Measurements from ENCODE around the gene MYCL. TPM values are rescaled to one million over a fixed set of nuclear protein-coding genes. Genes with fewer than 3 reads are reported as not detected.
A peak's percentile ranks its signal among the peaks of the same experiment; 100 is the strongest.

The MYCL gene
- total RNA-seq = under 1 TPM; 0.33 to 0.36 TPM

GRCh38 chr1:39901714-39902459 lies at the start of gene MYCL:
Gene MYCL (minus strand): TSS chr1:39901917. CDS start chr1:39901434, 483 bp downstream.
- H3K4me3 Mint-ChIP-seq = peak within 1 kb of the TSS; percentile 45
- peaks cover 42 to 47% of the 10 kb centered on the region in 2 donors for H3K27me3 Mint-ChIP-seq
- H3K36me3 Mint-ChIP-seq = no peaks in the 10 kb centered on the region
- no peaks in the 10 kb centered on the region for H3K9me3 Mint-ChIP-seq
- DNase-seq (ENCODE audit: low spot score) (peak; percentile 78), ATAC-seq (peak; percentile 86 to 91)
- H3K27ac Mint-ChIP-seq = no peak within 1 kb of the TSS
- peaks cover 0 to 4% of the 10 kb centered on the region in 2 donors for H3K4me1 Mint-ChIP-seq (ENCODE audit: low read depth in 2 of 2)

- no peak for ATAC-seq
Measured at GRCh38 chr1:39949891-39950290, 48.2 kb upstream of the MYCL start.

DNA sequence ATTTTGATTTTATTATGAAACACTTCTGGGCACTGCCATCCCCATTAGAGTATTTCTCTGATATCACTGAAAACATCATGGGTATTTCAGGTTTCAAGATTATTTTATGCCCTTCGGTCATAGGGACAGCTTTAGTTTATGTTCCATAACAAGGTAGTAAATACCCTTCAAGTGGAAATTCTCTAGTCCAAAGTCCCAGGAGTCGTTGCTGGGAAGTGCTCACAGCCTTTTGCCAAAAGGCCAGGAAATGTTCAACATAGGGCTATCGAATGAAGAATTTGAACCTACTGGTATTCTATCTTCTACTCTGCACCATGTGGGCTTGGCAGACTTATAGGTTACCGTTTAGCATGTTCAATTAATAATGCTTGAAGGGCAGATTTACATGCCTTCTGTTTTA lies 45.5 kb upstream of the MYCL start:
- Mint-ChIP-seq H3K27me3 (peaks cover 0 to 4% of the 10 kb centered on the region in 2 donors), H3K36me3 (no peaks in the 10 kb centered on the region), H3K4me1 (ENCODE audit: low read depth in 2 of 2) (peaks cover 8% of the 10 kb centered on the region in 2 donors), H3K9me3 (no peaks in the 10 kb centered on the region), H3K4me3 (no peak overlapping the region), H3K27ac (no peak overlapping the region)
- no peak for ATAC-seq
- DNase-seq (ENCODE audit: low spot score) = no peak

More at GRCh38 chr1:39949891-39950290, 48.2 kb upstream of the MYCL start:
- Mint-ChIP-seq H3K27me3 (no peaks in the 10 kb centered on the region), H3K9me3 (no peaks in the 10 kb centered on the region), H3K4me1 (ENCODE audit: low read depth in 2 of 2) (peaks cover 13 to 17% of the 10 kb centered on the region in 2 donors), H3K27ac (no peak overlapping the region), H3K4me3 (no peak overlapping the region), H3K36me3 (no peaks in the 10 kb centered on the region)
- no peak for DNase-seq (ENCODE audit: low spot score)

DNA sequence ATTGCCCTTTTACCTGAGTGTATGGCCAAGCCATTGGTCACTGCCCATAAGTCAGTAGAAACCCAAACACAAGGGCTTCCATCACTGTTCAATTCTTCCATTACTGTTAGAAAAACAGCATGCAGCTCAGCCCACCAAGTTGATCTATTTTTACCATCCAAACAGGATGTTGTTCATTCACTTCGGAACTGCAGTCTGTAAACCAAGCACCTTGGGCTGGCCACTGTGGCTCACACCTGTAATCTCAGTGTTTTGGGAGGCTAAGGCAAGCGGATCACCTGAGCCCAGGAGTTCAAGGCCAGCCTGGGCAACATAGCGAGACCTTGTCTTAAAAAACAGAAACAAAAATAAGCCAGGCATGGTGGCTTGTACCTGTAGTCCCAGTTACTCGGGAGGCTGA lies 44.5 kb upstream of the MYCL start:
- ATAC-seq = no peak
- Mint-ChIP-seq H3K4me3 (no peak overlapping the region), H3K36me3 (no peaks in the 10 kb centered on the region), H3K9me3 (no peaks in the 10 kb centered on the region), H3K27ac (no peak overlapping the region), H3K27me3 (peaks cover 0 to 4% of the 10 kb centered on the region in 2 donors), H3K4me1 (ENCODE audit: low read depth in 2 of 2) (peaks cover 8% of the 10 kb centered on the region in 2 donors)
- no peak for DNase-seq (ENCODE audit: low spot score)

DNA sequence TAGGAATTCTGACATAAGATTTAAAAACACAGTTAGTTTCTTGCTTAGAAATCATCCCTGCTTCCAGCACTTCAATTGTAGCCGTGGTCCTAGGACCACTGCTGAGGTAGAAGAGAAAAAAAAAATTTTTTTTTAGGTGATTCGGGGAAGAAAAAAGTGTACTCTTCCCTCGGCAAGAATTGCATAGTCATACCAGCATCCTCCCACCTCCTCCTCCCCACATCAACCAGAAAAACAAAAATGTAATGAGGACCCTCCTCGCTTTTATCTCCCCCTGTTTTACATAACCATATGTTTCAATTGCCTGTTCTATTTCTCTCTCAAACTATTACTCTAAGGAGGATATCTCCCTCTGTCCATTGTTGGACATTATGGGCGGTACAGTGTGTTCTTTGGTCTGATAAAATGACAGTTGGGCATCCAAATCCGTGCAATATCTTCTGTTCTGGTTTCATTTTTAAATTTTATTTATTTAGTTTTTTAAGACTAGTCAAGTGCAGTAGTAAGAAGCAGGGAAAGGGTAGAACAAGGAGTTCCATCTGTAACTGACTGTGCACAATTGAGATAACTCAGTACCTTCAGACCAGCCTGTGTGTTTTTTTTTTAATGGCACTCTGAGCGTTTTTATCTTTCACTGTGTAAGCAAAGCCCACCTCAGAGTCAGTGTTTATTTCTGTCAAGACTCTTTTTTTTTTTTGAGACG lies 42.8 kb upstream of the MYCL start:
- no peak overlapping the region for H3K27ac Mint-ChIP-seq
- H3K4me3 Mint-ChIP-seq = no peak overlapping the region
- DNase-seq (ENCODE audit: low spot score) (no peak), ATAC-seq (no peak)
- no peaks in the 10 kb centered on the region for H3K36me3 Mint-ChIP-seq
- peaks cover 0 to 4% of the 10 kb centered on the region in 2 donors for H3K27me3 Mint-ChIP-seq
- H3K9me3 Mint-ChIP-seq = no peaks in the 10 kb centered on the region
- H3K4me1 Mint-ChIP-seq (ENCODE audit: low read depth in 2 of 2) = peaks cover 0 to 3% of the 10 kb centered on the region in 2 donors

DNA sequence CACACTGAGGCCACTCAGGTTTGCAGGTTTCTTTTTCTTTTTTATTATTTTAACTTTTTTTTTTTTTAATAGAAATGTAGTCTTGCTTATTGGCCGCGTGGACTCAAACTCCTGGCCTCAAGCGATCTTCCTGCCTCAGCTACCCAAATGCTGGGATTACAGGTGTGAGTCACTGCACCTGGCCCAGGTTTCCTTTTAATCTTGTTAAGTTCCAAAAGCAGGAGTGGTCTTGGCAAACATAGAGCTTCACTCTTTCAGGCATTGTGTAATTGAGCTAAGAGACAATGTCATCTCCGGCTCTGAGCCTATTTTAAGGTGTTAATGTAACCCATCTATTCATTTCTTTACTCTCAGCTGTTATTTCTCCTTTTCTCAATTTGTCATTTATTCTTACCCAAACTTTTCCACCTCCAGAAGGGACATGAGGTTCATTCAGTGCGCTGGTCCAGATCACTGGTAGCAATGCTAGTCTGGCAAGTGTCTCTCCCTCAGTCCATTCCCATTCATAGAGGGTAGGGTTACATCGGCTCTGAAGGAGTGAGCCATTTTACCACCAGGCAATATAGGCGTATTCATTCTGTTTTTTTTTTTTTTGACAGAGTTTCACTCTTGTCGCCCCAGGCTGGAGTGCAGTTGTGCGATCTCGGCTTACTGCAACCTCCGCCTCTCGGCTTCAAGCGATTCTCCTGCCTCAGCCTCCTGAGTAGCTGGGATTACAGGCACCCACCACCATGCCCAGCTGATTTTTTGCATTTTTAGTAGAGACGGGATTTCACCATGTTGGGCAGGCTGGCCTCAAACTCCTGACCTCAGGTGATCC lies 42.0 kb upstream of the MYCL start:
- Mint-ChIP-seq H3K4me1 (ENCODE audit: low read depth in 2 of 2) (peaks cover 0 to 3% of the 10 kb centered on the region in 2 donors), H3K27me3 (peaks cover 0 to 4% of the 10 kb centered on the region in 2 donors), H3K4me3 (no peak overlapping the region), H3K9me3 (no peaks in the 10 kb centered on the region), H3K27ac (no peak overlapping the region), H3K36me3 (no peaks in the 10 kb centered on the region)
- no peak for DNase-seq (ENCODE audit: low spot score)
- ATAC-seq = no peak

- ATAC-seq (no peak), DNase-seq (ENCODE audit: low spot score) (no peak)
- H3K9me3 Mint-ChIP-seq = no peaks in the 10 kb centered on the region
- no peak overlapping the region for H3K4me3 Mint-ChIP-seq
- no peaks in the 10 kb centered on the region for H3K36me3 Mint-ChIP-seq
- peaks cover 0 to 4% of the 10 kb centered on the region in 2 donors for H3K27me3 Mint-ChIP-seq
- H3K27ac Mint-ChIP-seq = no peak overlapping the region
- H3K4me1 Mint-ChIP-seq (ENCODE audit: low read depth in 2 of 2) = peaks cover 4 to 9% of the 10 kb centered on the region in 2 donors
Measured at GRCh38 chr1:39940980-39941871, 39.5 kb upstream of the MYCL start.

DNA sequence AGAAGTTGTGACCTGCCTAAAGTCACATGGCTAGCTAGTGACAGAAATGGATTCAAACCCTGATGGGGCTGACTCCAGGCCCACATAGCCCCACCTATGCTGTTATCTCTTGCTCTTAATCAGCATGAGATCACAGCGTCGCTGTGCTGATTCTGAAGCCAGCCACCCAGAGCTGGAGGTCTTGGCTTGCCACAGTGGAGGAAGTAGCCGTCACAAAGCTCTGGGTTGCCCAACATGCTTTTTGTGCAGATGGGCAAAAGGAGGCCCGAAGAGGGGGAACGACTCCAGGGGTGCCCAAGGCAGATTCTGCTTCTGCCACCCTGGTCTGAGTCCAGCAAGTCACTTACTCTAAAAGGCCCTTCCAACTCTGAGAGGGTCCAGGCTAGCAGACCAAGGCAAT lies 38.5 kb upstream of the MYCL start:
- Mint-ChIP-seq H3K27me3 (peaks cover 0 to 6% of the 10 kb centered on the region in 2 donors), H3K36me3 (no peaks in the 10 kb centered on the region), H3K9me3 (no peaks in the 10 kb centered on the region), H3K4me3 (no peak overlapping the region), H3K27ac (no peak overlapping the region), H3K4me1 (ENCODE audit: low read depth in 2 of 2) (peaks cover 4 to 12% of the 10 kb centered on the region in 2 donors)
- DNase-seq (ENCODE audit: low spot score) = no peak
- peak; percentile 22 to 60 for ATAC-seq

DNA sequence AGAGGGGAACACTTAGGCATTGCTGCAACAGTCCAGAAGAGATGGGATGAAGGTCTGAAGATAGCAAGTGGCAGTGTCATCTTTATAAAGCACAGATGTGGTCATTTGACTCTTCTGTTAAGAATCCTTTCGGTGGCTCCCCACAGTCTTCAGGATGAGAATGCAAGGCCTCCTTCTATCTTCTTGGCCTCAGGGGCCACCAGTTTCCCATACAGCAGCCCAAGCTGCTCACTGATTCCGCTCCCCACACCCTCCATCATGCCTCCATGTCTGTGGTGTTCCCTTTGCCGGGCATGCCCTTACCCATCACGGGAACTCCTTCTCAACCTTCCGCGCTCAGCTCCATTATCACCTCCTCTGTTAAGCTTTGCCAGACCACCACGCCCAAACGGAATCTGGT lies 37.1 kb upstream of the MYCL start:
- DNase-seq (ENCODE audit: low spot score) (no peak), ATAC-seq (no peak)
- H3K27ac Mint-ChIP-seq = no peak overlapping the region
- H3K4me1 Mint-ChIP-seq (ENCODE audit: low read depth in 2 of 2) = peaks cover 12 to 17% of the 10 kb centered on the region in 2 donors
- no peaks in the 10 kb centered on the region for H3K36me3 Mint-ChIP-seq
- H3K4me3 Mint-ChIP-seq = no peak overlapping the region
- H3K27me3 Mint-ChIP-seq = peaks cover 0 to 4% of the 10 kb centered on the region in 2 donors
- H3K9me3 Mint-ChIP-seq = no peaks in the 10 kb centered on the region

- DNase-seq (ENCODE audit: low spot score) (no peak), ATAC-seq (no peak)
- Mint-ChIP-seq H3K36me3 (no peaks in the 10 kb centered on the region), H3K27me3 (peaks cover 2% of the 10 kb centered on the region in 2 donors), H3K4me1 (ENCODE audit: low read depth in 2 of 2) (peaks cover 12 to 17% of the 10 kb centered on the region in 2 donors), H3K27ac (peak overlapping the region in 1 of 2 donors; percentile 66), H3K4me3 (peak overlapping the region; percentile 47), H3K9me3 (no peaks in the 10 kb centered on the region)
Measured at GRCh38 chr1:39936724-39937491, 35.2 kb upstream of the MYCL start.

GRCh38 chr1:39933956-39934941 lies 32.5 kb upstream of the MYCL start:
- DNase-seq (ENCODE audit: low spot score) = peak; percentile 75
- no peaks in the 10 kb centered on the region for H3K36me3 Mint-ChIP-seq
- ATAC-seq = peak; percentile 78 to 93
- H3K27ac Mint-ChIP-seq = peak overlapping the region; percentile 19 to 81
- H3K4me3 Mint-ChIP-seq = peak overlapping the region; percentile 5
- no peaks in the 10 kb centered on the region for H3K9me3 Mint-ChIP-seq
- H3K4me1 Mint-ChIP-seq (ENCODE audit: low read depth in 2 of 2) = peaks cover 12 to 17% of the 10 kb centered on the region in 2 donors
- H3K27me3 Mint-ChIP-seq = peaks cover 2 to 7% of the 10 kb centered on the region in 2 donors
